GM08714 (cell line): ENCODE measurements around the gene C1orf159.
"Not testable (repeated sequence)": the region's sequence is repeated elsewhere in the genome, so short reads cannot be mapped to it uniquely, and the experiment has no call there.

ENCODE experiments used
- H3K4me3 ChIP-seq: fragments of 200-500 bp; sonication (Bioruptor generic); 2 replicates; pipeline ENCODE4 v1.5.1; 2014; ENCODE audit warnings: mild to moderate bottlenecking, low read length, inconsistent platforms
- ZNF274 ChIP-seq: IDR thresholded peaks from 2 replicates; pipeline ENCODE4 v1.6.1; 2012; ENCODE audit warnings: mild to moderate bottlenecking, low read depth, low read length

The C1orf159 gene

DNA sequence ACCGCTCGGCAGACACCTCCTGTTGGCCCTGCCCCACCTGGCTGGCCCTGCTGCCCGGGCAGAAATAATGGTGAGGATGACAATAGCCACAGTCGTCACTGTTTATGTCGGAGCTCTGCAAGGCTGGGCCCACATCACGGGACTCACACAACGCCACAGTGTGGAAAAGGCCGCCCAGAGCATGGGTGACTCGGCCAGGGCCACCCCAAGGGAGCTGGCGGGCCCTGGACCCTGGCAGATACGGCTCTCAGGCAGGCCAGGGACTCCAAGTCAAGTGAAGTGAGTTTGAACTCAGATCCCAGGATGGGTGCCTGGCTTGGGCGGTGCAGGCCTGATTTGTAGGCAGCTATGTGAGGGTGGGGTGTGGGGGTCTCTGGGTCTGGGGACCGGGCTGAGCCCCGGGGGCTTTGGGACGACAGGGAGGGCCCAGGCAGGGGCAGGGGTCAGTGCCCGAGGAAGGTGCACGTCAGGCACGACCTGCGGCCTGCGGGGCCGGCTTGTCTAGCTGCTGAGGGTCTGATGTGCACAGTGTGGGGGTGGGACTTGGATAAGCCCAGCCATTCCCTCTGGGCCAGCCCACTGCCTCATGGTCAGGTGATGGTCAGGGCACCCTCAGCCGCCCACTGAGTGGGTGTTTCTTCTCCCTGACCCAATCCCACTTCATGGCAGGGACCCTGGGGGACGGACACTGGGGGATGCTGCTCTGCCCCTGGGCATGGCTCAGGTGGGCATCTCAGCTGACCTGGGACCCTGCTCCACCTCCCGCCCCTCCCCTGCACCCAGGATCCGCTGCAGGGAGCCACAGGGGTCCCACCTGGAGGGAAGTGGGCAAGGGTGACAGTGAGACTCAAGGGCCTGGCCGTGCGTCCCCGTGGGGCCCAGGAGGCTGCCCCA lies 42.8 kb downstream of the C1orf159 start:
- no peak for TF ChIP-seq ZNF274
- no peak overlapping the region for H3K4me3 ChIP-seq

- no peak overlapping the region for H3K4me3 ChIP-seq
- no peak for TF ChIP-seq ZNF274
Measured at GRCh38 chr1:1072299-1072848, 43.5 kb downstream of the C1orf159 start.

DNA sequence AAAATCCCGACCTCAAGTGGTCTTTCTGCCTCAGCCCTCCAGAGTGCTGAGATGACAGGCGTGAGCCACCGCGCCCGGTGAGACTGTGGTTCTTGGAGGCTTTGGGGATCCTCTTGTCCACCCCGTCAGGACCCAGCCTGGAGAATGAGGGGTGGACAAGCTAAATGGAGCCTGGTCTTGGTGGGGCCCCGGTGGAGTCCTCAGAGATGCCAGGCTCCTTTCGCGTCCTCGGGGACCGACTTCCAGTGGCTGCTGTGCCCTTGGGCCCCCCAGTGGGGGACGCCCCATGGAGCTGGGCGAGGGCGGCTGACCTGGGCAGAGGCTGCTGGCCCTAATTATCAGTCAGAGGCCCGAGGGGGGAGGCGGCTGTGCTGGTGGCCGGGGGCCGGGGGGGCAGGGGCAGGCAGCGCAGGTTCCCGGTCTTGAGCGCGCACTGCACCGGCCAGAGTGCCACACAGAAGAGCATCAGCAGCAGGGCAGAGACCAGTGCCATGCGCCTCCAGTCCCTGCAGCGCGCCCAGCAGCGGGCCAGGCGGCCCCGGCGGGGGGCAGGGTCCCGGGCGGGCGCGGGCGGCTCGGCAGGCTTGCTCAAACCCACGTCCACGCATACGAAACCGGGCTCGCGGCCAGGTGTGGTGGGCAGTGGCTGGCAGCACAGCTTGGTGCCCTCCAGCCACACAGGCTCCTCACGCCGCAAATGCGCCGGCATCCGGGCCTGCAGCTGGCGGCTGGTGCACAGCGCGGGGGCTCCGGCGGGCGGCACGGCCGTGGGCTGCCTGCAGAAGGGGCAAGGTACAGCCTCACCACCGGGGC lies 44.2 kb downstream of the C1orf159 start:
- H3K4me3 ChIP-seq = no peak overlapping the region
- TF ChIP-seq ZNF274 = no peak

DNA sequence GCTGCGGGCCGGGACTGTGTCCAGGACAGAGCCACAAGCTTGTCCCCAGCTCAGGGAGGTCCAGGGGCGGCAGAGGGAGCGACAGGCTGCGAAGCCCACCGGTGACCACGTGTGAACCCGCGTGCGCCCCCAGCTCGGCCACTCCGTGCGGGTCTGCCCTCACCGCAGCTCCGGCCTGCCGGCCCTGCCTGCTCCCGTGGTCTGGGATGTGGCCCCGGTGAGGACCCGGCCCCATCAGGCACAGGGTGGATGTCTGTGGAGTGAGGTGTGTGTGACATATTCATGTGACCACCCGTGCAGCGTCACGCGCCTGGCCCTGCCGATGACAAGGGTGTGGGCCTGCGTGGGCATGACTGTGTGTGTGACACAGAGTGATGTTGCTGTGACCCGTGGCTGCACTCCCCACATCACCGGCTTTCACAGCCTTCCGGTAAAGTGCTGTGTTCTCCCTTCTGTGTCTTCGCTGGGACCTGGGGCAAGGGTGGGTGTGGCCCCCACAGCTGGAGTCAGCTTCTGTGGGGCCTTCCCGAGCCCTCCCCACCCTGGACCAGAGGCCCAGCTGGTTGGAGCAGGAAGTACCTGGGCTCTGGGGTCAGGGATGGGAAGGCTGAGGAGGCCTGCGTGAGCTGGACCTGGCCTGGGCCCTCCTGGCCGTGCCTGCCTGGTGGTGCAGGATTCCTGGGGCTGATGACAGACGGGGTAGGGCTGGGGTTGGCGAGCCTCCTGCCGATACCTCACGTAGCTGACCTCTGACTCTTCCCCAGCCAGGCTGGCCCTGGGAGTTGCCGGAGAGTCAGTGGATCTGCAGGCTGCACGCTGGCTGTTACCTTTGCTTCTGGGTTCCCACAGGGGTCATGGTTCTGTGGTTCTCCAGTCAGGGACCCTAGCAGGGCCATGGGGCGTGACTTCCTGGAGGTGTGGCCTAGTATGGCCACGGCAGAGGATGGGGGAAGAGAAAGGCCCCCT lies 45.9 kb downstream of the C1orf159 start:
- no peak overlapping the region; the same call in 1 of the 2 replicates for H3K4me3 ChIP-seq
- no peak for TF ChIP-seq ZNF274

DNA sequence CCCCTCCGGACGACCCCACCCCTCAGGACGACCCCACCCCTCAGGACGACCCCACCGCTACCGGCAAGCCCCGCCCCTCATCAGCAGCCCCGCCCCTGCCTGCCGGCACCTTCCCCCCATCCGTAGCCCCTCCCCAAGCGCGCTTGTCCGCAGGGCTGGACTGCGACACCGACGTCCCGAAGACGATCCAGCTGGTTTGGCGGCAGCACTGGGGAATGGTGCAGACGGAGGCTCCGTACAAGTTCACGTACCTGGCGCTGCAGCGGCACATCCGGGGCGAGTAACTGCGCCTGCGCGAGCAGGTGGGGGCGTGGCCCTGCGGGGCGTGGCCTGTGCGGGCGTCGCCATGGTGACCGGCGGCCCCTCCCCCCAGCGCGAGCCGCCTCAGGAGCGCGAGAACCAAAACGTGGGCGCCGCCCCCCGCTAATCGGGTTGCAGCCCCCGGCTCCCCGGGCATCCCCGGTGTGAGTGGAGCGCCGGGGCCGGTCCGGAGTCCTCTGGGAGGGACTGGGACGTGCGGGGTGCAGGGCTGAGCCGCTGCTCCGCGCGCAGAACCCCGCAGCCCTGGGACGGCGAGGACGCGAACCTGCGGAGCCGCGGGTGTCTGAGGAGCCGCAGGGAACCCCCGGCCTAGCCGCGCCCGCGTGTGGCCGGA lies 46.7 kb downstream of the C1orf159 start:
- TF ChIP-seq ZNF274 = no peak
- peak overlapping the region; percentile 70 for H3K4me3 ChIP-seq

- no peak overlapping the region; the same call in 1 of the 2 replicates for H3K4me3 ChIP-seq
- no peak for TF ChIP-seq ZNF274
Measured at GRCh38 chr1:1068517-1069055, 47.3 kb downstream of the C1orf159 start.

- H3K4me3 ChIP-seq = no peak overlapping the region; the same call in 1 of the 2 replicates
- TF ChIP-seq ZNF274 = no peak
Measured at GRCh38 chr1:1067860-1068516, 47.9 kb downstream of the C1orf159 start.

DNA sequence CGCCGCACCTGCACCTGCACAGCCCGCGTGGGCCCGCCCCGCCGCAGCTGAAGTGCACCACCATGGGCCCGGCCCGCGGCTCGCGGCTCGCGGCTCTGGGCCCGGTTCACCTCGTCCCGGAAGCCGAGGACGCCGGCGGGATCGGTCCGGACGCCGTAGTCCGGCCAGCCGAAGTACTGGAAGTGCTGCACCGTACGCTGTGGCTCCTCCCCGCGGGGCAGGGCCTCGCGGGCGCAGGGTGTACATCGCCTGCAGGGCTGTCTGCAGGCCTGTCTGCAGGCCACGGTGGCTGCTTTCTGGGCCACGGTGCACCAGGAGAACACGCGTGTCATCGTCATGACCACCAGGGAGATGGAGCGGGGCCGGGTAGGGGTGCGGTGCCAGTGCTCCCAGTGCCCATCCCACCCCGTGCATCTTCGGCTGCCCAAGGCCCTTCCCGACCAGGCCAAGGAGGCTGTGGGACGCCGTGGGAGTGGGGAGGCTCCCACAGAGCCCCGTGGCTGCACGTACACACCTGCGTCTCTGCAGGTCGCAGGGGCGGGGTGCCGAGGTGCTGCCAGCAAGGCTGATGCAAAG lies 48.5 kb downstream of the C1orf159 start:
- no peak overlapping the region for H3K4me3 ChIP-seq

DNA sequence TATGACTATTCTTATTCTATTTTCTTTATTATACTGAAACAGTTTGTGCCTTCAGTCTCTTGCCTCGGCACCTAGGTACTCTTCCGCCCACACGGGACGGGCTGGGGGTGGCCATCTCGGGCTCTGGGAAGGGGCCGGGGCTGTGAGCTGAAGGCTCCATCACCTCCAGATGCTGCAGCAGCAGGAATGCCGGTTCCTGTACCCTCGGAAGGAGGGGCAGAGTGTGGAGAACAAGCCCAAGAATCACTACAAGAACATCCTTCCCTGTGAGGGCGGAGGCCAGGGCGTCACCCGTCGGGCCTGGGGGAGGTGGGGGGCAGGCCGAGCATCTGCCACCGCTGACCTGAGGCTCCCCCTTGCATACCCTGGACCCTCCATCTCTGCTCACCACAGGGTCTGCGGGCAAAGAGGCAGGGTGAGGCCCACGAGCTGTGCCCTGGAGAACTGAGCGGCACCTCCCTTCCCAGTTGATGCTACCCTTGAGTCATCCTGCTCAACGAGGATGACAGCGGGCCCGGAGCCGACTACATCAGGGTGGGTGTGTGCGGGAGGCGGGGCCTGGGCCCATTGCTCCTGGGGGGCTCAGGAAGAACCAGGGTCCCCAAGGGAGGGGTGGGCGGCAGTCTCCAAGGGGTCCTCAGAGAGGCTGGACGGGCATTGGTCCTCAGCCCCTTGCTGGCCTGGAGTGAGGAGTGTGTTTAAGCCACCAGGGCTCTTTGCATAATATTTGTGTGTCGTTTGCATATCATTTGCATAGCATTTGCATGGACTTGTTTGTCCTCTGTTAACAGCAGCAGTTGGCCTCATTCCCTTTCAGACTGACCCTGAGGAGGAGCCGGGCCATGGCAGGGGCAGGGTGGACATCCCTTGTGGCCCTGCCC lies 49.2 kb downstream of the C1orf159 start:
- no peak for TF ChIP-seq ZNF274
- no peak overlapping the region for H3K4me3 ChIP-seq

More for the DNA sequence above, 48.5 kb downstream of the C1orf159 start:
- TF ChIP-seq ZNF274 = no peak

DNA sequence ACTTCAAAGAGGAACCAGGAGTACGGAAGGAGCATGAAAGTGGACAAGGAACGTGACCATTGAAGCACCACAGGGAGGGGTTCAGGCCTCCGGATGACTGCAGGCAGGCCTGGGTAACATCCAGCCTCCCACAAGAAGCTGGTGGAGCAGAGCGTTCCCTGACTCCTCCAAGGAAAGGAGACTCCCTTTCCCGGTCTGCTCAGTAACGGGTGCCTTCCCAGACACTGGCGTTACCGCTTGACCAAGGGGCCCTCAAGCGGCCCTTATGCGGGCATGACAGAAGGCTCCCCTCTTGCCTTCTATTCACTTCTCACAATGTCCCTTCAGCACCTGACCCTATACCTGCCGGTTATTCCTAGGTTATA lies 50.0 kb downstream of the C1orf159 start:
- H3K4me3 ChIP-seq = not testable (repeated sequence)

GRCh38 chr1:1065265-1065939 lies 50.5 kb downstream of the C1orf159 start:
- TF ChIP-seq ZNF274 = no peak
- H3K4me3 ChIP-seq = no peak overlapping the region
